Retina (tissue), 1 donor: Measurements from ENCODE around the gene BRD8.
A peak's percentile ranks its signal among the peaks of the same experiment; 100 is the strongest.
"Not testable (repeated sequence)": the region's sequence is repeated elsewhere in the genome, so short reads cannot be mapped to it uniquely, and the experiment has no call there.

Source experiments
- DNase-seq: peaks from one replicate; pipeline ENCODE4 v3.0.0-alpha.2; 2016

The BRD8 gene, protein sequence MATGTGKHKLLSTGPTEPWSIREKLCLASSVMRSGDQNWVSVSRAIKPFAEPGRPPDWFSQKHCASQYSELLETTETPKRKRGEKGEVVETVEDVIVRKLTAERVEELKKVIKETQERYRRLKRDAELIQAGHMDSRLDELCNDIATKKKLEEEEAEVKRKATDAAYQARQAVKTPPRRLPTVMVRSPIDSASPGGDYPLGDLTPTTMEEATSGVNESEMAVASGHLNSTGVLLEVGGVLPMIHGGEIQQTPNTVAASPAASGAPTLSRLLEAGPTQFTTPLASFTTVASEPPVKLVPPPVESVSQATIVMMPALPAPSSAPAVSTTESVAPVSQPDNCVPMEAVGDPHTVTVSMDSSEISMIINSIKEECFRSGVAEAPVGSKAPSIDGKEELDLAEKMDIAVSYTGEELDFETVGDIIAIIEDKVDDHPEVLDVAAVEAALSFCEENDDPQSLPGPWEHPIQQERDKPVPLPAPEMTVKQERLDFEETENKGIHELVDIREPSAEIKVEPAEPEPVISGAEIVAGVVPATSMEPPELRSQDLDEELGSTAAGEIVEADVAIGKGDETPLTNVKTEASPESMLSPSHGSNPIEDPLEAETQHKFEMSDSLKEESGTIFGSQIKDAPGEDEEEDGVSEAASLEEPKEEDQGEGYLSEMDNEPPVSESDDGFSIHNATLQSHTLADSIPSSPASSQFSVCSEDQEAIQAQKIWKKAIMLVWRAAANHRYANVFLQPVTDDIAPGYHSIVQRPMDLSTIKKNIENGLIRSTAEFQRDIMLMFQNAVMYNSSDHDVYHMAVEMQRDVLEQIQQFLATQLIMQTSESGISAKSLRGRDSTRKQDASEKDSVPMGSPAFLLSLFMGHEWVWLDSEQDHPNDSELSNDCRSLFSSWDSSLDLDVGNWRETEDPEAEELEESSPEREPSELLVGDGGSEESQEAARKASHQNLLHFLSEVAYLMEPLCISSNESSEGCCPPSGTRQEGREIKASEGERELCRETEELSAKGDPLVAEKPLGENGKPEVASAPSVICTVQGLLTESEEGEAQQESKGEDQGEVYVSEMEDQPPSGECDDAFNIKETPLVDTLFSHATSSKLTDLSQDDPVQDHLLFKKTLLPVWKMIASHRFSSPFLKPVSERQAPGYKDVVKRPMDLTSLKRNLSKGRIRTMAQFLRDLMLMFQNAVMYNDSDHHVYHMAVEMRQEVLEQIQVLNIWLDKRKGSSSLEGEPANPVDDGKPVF

GRCh38 chr5:138178516-138179276, at the start of gene BRD8, which contains the start of gene KIF20A:
Gene BRD8 (minus strand): TSS chr5:138178630. CDS start chr5:138178614, 16 bp downstream.
Gene KIF20A (plus strand): TSS chr5:138179112. CDS start chr5:138179681, 569 bp downstream.
- DNase-seq, result peak; percentile 98

- DNase-seq, result no peak
Measured at GRCh38 chr5:138226910-138227309, 48.5 kb upstream of the BRD8 start.

GRCh38 chr5:138224712-138225111, 46.3 kb upstream of the BRD8 start:
- DNase-seq, result no peak

- DNase-seq, result no peak
Measured at GRCh38 chr5:138223532-138223931, 45.1 kb upstream of the BRD8 start.

GRCh38 chr5:138216799-138217198, 38.4 kb upstream of the BRD8 start:
- no peak for DNase-seq

GRCh38 chr5:138213161-138214029, 35.0 kb upstream of the BRD8 start, which contains the start of gene CDC23:
Gene CDC23 (minus strand): TSS chr5:138213323. CDS start chr5:138213312, 11 bp downstream.
- DNase-seq, result peak; percentile 97

- DNase-seq, result no peak
Measured at GRCh38 chr5:138212828-138213160, 34.4 kb upstream of the BRD8 start.

DNA sequence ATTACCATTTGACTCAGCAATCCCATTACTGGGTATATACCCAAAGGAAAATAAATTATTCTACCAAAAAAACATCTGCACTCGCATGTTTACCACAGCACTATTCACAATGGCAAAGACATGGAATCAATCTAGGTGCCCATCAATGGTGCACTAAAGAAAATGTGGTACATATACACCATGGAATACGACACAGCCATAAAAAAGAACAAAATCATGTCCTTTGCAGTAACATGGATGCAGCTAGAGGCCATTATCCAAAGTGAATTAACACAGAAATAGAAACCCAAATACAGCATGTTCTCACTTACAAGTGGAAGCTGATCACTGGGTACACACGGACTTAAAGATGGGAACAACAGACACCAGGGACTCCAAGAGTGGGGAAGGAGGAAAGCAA, 32.6 kb upstream of the BRD8 start:
- no peak for DNase-seq

DNA sequence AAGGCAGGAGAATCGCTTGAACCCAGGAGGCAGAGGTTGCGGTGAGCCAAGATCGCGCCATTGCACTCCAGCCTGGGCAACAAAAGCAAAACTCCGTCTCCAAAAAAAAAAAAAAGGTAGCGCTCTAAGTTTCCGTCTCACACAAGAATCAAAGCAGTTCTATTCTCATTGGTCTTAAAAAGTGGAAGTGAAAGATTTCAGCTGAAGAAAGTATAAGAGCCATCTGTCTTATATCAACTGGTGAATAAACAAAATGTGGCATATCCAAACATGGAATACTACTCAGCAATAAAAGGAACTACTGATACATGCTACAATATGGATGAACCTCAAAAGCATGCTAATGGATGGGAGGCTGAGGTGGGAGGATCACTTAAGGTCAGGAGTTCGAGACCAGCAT, 15.4 kb upstream of the BRD8 start:
- not testable (repeated sequence) for DNase-seq

- no peak for DNase-seq
Measured at GRCh38 chr5:138192826-138193225, 14.4 kb upstream of the BRD8 start.

DNA sequence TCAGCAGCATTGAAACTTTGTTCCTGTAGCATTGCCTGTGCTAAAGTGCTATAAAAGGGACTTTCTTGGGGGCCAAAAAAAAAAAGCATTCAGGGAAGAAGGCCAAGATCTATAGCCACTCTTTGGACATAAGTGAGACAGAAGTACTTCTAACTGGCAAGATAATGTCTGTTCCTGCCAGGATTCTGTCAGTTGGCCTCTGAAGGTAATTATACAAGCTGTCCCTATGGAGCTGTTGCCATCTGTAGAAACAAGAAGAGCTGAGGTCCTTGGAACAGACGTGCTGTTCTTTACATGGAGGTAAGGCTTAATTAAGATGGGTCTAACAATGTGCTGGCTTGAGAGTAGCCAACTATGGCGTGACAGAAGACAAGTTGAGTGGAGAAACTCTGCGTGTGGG, 10.2 kb upstream of the BRD8 start:
- DNase-seq, result no peak

DNA sequence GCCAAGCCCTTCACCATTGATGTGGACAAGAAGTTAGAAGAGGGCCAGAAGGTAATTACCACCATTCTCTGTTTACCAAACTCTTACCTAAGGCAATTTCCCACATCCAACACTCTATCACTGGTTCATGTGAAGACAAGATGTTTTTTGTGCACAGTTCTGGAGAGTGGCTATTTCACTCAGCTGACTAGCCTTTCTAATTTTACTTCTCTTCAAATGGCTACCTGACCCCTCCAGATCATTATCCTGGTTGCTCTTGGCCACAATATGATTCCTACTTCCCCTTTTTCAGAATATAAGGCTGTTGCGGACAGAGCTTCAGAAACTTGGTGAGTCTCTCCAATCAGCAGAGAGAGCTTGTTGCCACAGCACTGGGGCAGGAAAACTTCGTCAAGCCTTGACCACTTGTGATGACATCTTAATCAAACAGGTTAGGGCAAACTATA, 7.6 kb upstream of the BRD8 start:
- no peak for DNase-seq

DNA sequence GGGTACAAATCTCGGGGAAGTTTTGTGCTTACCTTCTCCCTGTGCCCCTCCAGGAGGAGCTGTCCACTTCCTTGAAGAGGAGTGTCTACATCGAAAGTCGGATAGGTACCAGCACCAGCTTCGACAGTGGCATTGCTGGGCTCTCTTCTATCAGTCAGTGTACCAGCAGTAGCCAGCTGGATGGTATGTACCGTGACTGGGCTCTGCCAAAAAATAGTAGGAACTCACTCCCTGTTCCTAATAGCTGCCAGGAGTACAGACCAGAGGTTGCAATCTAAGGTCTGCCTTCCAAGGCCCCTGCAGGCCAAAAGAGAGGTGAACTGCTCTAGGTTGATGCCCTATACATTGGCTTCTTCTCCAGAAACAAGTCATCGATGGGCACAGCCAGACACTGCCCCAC, 4.4 kb upstream of the BRD8 start:
- DNase-seq, result no peak

GRCh38 chr5:138180841-138181240, 2.4 kb upstream of the BRD8 start:
- DNase-seq, result no peak

GRCh38 chr5:138180183-138180782, 1.9 kb upstream of the BRD8 start:
- peak; percentile 40 for DNase-seq

- no peak for DNase-seq
Measured at GRCh38 chr5:138179277-138179857, 937 bp upstream of the BRD8 start.

GRCh38 chr5:138177941-138178515, 402 bp downstream of the BRD8 start:
- DNase-seq, result no peak

GRCh38 chr5:138170299-138170698, 8.1 kb downstream of the BRD8 start:
- DNase-seq, result no peak

DNA sequence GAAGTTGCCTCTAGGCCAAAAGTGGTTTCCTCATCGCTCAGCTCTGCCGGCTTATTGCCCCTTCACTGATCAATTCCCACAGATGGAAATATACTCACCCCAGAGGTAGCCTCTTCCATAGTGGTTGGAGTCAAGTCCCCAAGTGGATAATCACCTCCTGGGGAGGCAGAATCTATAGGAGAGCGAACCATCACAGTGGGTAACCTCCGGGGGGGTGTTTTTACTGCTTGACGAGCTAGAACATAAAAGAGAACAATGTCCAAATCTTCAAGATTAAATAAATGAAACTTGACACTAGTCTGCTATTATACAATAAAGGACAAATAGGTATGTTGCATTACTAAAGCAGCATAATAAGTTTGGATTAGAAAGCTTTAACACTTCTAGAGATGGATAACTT, 9.3 kb downstream of the BRD8 start:
- DNase-seq, result no peak

DNA sequence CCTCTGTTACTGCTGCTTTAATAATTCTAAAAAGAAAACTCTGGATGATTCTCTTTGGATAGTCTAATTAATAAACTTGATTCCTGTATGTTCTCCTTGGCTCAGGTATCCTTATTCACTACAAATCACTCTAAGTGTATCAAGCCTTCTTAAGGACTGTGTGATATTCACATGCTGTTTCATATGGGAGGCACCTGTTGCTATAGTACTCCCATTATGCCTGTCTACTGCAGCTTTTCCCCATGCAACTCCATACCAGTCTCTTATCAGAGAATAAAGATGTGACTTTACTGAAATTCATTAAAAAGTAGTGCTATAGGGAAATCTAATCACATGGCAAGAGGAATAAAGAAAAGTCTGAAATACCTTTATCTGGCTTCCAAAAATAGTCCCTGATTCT, 14.7 kb downstream of the BRD8 start:
- DNase-seq, result no peak
